NCI-H146 treated with DMSO at 0.1 percent for 48 hours (cell line): ENCODE results near the gene DNASE1L2.
A peak's percentile ranks its signal among the peaks of the same experiment; 100 is the strongest.
"Not testable (repeated sequence)": the region's sequence is repeated elsewhere in the genome, so short reads cannot be mapped to it uniquely, and the experiment has no call there.

ENCODE experiments used
- DNase-seq: peaks from one replicate; lab custom pipeline; 2025; ENCODE audit not compliant: unreplicated experiment; lab: John Stamatoyannopoulos, UW

DNASE1L2 gene

DNA sequence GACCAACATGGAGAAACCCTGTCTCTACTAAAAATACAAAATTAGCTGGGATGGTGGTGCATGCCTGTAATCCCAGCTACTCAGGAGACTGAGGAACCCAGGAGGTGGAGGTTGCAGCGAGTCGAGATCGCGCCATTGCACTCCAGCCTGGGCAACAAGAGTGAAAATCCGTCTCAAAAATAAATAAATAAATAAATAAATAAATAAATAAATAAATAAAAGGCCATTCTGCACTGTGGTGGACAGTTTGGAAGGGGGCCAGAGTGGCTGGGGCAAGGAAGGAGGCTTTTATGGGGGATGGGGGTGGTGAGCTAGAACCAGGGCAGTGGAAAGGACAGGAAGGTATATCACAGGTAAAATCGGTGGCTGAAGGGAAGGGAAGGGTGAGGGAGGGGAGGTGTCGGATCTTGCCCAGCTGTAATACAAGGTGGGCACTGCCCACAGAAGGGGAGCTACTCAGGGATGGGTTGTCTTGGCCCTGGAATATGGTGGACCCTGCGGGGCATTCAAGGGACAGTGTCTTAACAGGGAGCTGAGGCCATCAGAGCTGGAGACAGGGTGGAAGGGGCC lies 33.0 kb upstream of the DNASE1L2 start:
- DNase-seq = not testable (repeated sequence)

DNA sequence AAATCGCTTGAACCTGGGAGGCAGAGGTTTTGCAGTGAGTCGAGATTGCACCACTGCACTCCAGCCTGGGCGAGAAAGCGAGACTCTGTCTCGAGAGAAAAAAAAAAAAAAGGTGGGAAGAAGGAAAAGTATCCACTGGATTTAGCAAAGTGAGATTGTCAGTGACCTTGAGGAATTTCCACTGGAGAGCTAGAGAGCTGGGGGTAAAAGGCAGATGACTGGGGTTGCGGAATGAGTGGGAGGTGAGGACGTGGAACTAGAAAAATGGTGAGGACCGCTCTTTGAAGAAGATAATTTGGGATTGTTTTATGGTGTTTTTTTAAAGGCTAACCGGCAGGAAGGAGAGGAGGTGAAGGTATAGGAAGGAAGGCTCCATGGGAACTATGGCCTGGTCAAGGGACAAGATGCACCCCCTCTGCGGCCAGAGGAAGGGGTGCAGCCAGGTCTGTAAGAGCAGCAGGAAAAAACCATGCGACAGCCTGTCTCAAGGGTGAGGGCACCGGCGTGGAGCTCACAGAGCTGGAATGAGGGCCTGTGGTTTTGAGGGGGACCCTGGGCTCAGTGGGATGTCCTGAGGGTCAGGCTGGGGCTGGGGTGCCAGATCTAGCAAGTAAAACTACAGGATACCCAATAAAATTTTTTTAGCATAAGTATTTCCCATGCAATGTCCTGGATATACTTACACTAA lies 31.7 kb upstream of the DNASE1L2 start:
- no peak for DNase-seq

DNA sequence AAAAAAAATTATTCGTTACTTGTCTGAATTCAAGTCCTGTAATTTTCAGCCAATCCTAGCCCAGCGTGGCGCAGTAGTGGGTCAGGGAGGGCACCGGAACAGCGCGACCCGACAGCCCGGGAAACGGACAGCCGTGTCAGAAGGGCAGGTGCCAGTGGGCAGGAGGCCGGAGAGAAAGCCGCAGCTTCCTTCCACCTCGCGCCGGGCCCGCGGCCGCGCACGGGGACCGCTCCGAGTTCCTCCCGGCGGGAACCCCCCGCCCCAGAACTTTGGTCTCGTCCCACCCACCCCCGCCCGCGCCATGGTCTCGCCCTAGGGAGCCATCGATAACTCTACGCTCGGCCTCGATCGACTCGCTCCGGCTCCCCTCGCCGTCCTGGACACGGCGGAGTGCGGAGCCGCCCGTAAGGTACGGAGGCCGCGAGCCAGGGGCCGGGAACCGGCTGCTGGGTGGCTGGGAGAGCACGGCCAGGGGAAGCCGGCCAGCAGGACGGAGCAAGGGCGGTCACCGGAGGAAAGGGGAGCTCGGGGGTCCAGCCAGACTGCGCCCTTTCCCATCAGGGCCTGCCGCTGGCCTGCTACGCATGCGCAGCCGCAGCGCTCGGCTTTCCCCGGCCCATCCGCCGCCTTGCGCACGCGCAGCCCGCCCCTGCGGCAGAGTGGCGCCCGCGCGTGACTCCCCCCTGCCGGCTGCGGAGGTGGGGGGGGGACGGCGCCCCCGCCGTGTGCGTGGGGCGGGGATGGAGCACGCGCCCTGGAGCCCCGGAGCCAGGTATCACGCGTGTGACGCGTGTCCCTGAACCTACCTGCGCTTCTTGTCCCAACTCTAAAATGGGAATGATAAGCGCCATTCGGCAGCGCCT lies 30.9 kb upstream of the DNASE1L2 start, which contains the start of gene MLST8:
Gene MLST8, plus strand, starts transcription at position 351 of the 863 bp plus-strand sequence. CDS start 632 bp downstream, outside the sequence.
- DNase-seq = peak; percentile 68

DNA sequence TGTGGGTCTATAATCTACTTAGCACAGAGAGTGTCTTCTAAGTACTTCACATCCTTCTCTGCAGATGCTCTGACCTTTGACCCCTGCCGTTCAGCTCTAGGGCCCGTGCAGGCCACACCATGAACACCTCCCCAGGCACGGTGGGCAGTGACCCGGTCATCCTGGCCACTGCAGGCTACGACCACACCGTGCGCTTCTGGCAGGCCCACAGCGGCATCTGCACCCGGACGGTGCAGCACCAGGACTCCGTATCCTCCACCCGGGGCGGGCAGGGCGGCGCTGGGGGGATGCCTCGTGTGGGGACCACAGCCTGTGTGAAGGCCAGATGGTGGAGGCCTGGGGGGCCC lies 30.3 kb upstream of the DNASE1L2 start:
- DNase-seq = no peak

DNA sequence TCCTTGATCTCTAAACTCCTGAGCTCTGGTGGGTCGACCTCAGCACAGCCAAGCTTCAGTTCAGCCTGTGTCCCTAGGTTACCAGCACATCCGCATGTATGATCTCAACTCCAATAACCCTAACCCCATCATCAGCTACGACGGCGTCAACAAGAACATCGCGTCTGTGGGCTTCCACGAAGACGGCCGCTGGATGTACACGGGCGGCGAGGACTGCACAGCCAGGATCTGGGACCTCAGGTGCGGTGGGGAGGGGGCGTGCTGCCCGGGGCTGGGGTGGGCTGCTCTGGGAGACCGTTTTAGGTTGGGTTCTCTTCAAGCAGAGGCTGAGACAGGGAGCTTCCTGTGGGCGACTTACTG lies 29.8 kb upstream of the DNASE1L2 start:
- no peak for DNase-seq

DNA sequence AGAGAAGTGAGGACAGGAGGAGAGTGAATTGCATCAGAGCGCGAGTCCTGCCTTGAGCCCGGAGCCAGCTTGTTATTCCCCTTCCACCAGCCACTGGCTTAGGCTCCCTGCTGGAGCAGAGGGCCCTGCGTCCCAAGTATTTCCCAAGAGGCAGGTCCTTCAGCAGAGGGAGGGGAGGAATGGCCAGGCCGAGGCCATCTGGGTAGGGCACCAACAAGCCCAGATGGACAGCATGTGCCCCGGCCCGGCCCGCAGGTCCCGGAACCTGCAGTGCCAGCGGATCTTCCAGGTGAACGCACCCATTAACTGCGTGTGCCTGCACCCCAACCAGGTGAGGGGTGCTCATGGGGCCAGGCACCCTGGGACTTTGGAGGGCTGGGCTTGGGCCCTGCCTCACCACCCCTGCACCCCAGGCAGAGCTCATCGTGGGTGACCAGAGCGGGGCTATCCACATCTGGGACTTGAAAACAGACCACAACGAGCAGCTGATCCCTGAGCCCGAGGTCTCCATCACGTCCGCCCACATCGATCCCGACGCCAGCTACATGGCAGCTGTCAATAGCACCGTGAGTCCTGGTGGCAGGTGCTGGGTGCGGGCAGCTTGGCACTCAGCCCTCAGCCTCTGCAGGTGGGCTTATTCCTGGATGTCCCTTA lies 29.3 kb upstream of the DNASE1L2 start:
- no peak for DNase-seq

DNA sequence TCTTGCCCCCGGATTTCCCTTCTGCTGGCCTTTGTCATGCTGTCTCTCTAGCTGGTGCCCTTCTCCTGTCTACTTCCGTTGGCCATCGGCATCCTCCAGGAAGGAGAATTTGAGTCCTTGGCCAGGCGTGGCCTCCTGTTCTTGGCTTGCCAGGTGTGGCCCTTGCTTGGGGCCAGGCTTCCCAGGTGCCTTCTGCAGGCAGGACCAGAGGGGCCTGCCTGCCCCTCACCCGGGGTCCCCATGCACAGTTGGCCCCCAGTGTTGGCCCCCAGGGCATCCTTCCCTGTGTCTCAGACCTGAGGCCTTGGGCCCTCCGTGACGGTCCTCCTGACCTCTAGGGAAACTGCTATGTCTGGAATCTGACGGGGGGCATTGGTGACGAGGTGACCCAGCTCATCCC lies 28.4 kb upstream of the DNASE1L2 start:
- no peak for DNase-seq

DNA sequence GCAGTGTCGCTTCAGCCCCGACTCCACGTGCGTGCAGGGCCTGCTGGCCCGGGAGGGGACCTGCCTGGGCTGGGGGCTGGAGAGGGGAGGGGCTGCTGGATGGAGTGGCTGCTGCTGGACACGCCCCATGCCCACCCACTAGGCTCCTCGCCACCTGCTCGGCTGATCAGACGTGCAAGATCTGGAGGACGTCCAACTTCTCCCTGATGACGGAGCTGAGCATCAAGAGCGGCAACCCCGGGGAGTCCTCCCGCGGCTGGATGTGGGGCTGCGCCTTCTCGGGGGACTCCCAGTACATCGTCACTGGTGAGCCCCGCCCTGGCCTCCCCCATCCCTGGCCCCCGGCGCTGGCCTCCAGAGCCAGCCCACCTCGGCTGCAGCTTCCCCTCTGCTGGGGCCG lies 27.9 kb upstream of the DNASE1L2 start:
- no peak for DNase-seq

DNA sequence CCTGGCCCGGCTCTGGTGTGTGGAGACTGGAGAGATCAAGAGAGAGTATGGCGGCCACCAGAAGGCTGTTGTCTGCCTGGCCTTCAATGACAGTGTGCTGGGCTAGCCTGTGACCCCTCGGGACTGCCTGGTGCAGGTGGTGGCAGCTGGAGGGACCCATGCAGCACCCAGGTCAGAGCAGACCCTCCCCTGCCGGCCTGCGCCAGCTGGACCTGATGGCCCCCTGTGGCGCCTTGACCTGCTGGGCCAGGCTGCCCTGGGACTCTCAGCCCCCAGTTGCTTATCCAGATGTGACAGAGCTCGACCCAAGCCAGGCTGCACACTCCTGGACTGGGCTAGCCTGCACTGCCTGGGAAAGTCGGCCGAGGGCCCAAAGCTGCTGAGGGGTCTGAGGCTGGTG lies 27.5 kb upstream of the DNASE1L2 start:
- no peak for DNase-seq

DNA sequence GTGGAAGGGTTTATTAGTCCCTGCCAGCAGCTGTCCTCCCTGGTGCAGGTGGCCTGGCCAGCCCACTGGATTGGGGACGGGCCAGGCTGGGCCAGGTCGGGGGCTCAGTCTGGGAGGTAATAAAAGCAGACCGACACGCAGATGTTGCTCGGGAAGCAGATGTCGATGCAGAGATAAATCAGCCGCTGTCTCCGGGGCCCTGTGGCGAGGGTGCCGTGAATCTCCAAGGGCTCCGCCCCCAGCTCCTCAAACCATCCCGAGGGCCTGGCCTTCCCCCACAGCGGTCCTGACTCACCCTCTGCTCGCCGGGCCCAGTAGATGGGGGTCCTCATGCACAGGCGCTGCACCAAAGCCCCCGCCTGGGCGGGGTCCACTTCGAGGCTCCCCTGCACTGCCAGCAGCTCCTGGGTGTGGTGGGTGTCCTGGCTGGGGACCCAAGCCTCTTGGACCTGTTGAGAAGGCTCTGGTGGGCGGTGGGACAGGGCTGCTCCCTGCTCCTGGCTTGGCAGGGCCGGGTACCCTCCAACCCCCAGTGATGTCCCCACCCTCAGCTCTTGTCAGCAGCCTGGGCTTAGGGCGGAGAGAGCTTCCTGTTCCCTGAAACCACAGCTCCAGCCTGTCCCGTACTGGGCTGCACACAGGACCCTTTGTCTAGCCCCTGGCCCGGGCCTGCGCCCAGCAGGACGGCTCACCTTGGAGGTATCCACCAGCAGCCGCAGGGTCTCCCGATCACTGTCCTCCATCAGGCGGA lies 26.8 kb upstream of the DNASE1L2 start:
- DNase-seq = no peak

DNA sequence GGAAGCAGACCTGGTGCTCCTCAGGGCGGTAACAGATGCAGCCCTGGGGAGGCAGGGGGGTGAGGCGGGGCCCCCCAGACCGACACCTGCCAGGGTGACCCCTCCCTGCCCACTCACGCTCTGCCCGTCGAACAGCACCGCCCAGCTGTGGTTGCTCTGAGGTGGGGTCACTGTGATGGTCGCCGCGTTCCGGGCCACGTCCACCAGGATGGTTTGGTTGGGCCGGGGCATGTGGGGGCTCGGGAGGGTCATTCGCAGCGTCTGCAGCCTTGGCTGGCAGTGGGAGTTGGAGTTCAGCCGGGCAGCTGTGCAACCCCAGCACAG lies 26.3 kb upstream of the DNASE1L2 start:
- DNase-seq = no peak

DNA sequence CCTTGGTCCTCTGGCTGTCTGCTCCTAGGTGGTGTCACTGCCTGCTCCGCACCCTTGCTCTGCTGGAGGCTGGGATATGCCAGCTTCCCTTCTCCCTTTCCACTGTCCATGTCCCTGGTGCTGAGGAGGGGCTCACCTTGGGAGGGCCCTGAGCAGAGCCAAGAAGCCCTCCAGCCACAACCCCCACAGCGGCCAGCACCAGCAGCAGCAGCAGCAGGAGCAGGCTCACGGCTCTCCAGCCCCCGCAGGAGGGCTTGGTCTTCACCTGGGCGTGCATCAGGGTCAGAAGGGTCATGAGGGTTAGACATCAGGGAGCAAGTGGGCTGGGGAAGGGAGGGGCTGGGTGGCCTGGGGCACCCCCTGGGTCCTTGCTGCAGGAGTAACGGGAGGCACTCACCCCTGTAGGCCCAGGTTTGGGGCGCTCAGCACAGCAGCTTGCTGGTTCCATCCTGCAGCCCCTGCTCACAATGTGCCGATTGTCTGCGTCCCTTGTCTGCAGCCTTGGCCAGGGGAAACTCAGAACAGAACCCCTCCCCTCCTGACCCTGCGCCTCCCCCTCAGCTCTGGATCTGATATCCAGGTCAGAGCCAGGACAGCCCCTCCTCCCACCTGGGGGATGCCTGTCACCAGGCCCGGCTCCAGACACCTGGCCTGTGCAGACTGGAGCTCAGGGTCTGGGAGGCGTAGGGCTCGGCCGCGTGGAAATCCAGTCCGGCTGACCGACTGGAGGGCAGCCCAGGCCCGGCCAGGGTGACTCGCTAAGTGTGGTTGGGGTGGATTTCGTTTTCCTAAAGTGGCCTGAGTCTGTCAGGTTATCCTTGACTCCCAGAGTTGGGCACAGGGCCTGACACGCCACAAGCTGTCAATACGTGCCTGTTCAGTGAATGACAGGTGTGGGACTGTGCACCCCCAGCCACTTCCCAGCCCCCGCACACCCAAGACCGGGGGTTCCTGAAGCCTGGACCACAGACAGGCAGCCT lies 25.6 kb upstream of the DNASE1L2 start, which contains the start of gene BRICD5:
Gene BRICD5, minus strand, starts transcription at position 478 of the 980 bp plus-strand sequence. Its CDS starts 30 bp downstream, at position 448.
- no peak for DNase-seq

DNA sequence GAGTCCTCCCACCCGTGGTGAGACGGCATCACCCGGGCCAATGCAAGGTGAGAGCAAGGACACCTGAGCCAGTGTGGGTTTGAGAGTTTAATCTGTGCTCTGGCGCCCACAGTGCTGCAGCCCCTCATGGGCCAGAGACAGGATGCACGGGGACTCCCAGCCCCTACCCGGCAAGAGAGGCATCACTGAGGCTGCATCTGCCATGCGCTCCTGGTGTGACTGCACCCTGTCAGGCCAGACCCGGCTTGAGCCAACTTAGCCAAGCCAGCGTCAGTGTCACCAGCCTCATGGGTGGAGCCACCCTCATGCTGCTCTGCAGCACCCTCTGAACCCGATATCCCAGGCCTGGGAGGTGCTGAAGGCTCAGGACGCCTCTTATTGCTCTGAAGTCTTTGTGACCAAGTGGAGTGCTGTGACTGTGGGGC lies 24.3 kb upstream of the DNASE1L2 start:
- no peak for DNase-seq

DNA sequence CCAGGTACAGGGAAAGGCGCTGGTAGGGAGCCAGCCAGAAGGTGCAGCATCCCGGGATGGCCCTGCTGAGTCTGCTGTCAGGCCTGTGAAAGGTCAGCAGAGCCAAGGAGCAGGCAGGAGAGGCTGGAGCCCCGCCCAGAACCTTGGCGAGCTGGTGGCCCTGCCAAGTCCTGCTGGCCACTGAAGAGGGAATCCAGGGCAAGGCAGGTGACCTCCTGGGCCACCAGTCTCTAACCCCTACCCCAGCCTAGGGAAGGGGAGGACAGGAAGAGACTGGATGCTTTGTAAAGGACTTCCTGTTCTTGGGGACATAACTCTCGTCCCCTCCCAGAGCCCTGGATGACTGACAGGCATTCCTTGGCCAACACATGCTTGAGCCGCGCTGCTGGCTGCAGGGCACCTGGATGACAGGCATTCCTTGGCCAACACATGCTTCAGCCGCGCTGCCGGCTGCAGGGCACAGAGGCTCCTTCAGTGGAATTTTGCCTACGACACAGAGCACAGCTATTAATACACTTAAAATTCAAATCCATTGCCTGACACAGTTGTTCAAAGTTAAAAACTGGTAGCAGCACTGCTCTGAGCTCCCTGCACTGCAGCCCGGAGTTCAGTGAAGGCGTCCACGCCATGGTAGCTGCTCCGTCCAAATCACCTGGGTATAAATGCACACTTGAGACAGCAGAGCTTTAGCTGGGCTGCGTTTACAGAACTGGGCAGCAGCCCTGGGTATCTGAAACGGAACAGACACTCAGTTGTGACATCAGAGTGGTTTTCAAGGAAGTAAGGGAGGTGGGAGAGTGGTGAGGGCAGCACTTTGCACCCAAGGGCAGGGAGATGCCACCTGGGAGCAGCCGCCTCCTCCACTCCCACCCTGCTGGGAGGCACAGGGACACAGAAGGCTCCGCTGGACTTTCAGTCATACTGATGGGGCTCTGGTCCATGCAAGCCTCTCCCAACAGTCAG lies 23.6 kb upstream of the DNASE1L2 start:
- no peak for DNase-seq

DNA sequence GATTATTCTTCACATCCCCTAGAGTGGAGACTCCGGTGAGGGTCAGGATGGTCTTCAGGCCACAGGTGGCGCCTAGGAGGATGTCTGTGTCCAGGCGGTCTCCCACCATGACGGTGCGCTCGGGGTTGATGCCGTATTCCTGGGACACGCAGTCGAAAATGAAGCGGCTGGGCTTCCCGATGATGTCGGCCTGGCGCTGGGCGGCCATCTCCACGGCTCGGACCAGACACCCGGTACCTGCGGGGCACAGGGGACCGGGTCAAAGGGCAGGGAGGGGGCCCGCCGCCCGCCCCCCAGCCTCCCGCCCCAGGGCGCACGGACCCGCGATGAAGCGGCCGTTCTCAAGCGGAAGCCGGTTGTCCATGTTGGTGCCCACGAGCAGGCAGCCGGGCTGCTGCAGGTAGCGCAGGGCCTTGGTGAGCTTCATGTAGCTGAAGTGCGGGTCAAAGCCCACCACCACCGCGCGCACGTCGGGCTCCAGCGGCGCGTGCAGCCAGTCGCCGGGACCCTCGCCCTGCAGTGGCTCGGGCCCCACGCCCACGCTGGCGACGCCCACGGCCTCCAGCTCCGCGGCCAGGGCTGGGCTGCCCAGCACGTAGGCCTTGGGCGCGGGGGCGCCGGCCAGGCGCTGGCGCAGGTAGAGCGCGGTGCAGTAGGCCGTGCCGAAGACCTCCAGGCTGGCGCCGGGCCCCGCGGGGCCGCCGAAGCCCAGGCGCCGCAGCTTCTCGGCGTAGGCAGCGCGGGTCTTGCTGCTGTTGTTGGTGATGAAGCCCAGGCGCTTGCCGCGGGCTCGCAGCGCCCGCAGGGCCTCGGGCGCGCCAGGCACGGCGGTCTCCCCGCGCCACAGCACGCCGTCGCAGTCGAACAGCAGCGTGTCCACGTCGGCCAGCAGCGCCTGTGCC lies 22.2 kb upstream of the DNASE1L2 start:
- no peak for DNase-seq

DNA sequence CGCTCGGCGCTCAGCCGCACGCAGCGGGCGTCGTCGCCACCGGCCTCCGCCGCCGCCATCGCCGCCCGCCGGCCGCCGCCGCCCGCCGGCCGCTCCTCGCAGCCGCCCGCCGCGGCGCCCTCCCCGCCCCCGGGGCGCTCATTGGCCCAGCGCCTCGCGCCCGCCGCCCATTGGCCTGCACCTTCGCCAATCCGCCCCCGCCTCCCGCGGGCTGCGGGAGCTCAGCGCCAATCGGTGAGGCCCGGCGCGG lies 21.6 kb upstream of the DNASE1L2 start, which contains the start of gene PGP:
Gene PGP, minus strand, starts transcription at position 122 of the 250 bp plus-strand sequence. Its CDS starts 63 bp downstream, at position 59.
- no peak for DNase-seq

DNA sequence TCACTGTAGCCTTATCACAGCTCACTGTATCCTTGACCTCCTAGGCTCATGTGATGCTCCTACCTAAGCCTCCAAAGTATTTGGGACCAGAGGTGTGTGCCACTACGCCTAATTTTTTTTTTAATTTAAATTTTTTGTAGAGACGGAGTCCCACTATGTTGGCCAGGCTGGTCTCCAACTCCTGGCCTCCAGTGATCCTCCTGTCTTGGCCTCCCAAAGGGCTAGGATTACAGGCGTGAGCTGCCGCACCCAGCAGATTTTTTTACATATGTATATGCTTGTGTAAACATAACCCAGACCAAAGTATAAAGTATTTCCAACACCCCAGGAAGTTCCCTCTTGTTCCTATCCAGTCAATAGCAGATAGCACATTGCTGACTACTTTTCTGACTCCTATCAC lies 19.9 kb upstream of the DNASE1L2 start:
- DNase-seq = no peak
